ENCODE data around the gene AMTN.
A peak's percentile ranks its signal among the peaks of the same experiment; 100 is the strongest.
"Not testable (repeated sequence)": the region's sequence is repeated elsewhere in the genome, so short reads cannot be mapped to it uniquely, and the experiment has no call there.

Gene AMTN

GRCh38 chr4:70518269-70518668 lies at the start of gene AMTN:
Gene AMTN, plus strand, starts transcription at chr4:70518569. Its CDS starts 209 bp downstream, at chr4:70518778.
- Mint-ChIP-seq H3K4me3 (no peak within 1 kb of the TSS), H3K4me1 (no peaks in the 10 kb centered on the region), H3K36me3 (ENCODE audit: low read depth) (no peaks in the 10 kb centered on the region), H3K9me3 (no peaks in the 10 kb centered on the region), H3K27me3 (peaks cover 6% of the 10 kb centered on the region), H3K27ac (no peak within 1 kb of the TSS)
- ATAC-seq (no peak), DNase-seq (no peak)

GRCh38 chr4:70471897-70472296 lies 46.5 kb upstream of the AMTN start, which contains the start of gene MUC7:
Gene MUC7, plus strand, starts transcription at chr4:70472197. Its CDS starts 1,825 bp downstream, at chr4:70474022.
- H3K4me3 Mint-ChIP-seq = no peak within 1 kb of the TSS
- no peaks in the 10 kb centered on the region for H3K27me3 Mint-ChIP-seq
- no peak for DNase-seq

GRCh38 chr4:70473679-70474078 lies 44.7 kb upstream of the AMTN start:
- no peak for ATAC-seq
- Mint-ChIP-seq H3K27ac (no peak overlapping the region), H3K9me3 (peaks cover 9% of the 10 kb centered on the region), H3K4me3 (no peak overlapping the region), H3K4me1 (no peaks in the 10 kb centered on the region), H3K27me3 (no peaks in the 10 kb centered on the region), H3K36me3 (ENCODE audit: low read depth) (no peaks in the 10 kb centered on the region)
- DNase-seq = no peak

More at GRCh38 chr4:70471897-70472296, 46.5 kb upstream of the AMTN start, which contains the start of gene MUC7:
- Mint-ChIP-seq H3K36me3 (ENCODE audit: low read depth) (no peaks in the 10 kb centered on the region), H3K27ac (no peak within 1 kb of the TSS), H3K9me3 (peaks cover 11% of the 10 kb centered on the region), H3K4me1 (no peaks in the 10 kb centered on the region)
- no peak for ATAC-seq

DNA sequence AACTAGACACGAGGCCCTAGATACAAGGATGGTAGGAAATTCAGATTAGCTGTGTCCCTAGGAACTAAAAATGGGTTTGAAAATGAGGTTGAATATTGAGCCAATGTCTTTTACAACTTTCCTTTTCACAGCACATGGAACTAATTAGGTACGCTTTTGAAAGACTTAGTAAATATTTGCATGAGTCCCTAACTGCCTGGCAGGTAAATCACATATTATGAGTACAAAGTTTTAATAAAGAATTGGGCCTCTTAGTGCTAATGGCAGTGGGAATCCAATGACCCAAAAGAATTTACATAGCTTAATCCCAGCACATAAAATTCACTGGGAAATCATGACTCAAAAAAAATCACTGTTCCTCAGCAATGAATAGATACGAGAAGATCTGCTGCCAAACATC lies 29.6 kb upstream of the AMTN start:
- Mint-ChIP-seq H3K9me3 (no peaks in the 10 kb centered on the region), H3K4me3 (no peak overlapping the region), H3K27ac (no peak overlapping the region), H3K4me1 (no peaks in the 10 kb centered on the region), H3K27me3 (peaks cover 3% of the 10 kb centered on the region), H3K36me3 (ENCODE audit: low read depth) (no peaks in the 10 kb centered on the region)
- no peak for DNase-seq
- no peak for ATAC-seq

DNA sequence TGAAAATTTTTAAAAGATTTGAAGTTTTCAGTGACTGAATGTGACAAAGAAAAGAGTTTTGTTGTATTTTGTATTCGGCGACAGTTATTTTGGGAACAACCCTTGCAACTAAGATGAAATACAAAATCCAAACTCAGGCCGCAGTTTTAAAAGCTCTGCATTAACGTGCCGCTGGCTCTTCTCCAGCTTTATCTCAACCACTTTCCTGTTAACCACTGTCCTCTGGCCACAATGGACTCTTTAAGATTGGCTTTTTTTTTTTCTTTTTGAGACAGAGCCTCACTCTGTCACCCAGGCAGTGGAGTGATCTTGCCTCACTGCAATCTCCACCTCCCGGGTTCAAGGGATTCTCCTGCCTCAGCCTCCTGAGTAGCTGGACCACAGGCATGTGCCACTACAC lies 22.1 kb upstream of the AMTN start:
- DNase-seq = no peak
- Mint-ChIP-seq H3K27ac (no peak overlapping the region), H3K9me3 (no peaks in the 10 kb centered on the region), H3K4me1 (no peaks in the 10 kb centered on the region), H3K36me3 (ENCODE audit: low read depth) (no peaks in the 10 kb centered on the region), H3K27me3 (peaks cover 3% of the 10 kb centered on the region), H3K4me3 (no peak overlapping the region)
- no peak for ATAC-seq

GRCh38 chr4:70501838-70502237 lies 16.5 kb upstream of the AMTN start:
- H3K27ac Mint-ChIP-seq; H3K9me3 Mint-ChIP-seq; H3K4me1 Mint-ChIP-seq; H3K36me3 Mint-ChIP-seq (ENCODE audit: low read depth); H3K4me3 Mint-ChIP-seq; DNase-seq; ATAC-seq; H3K27me3 Mint-ChIP-seq: not testable (repeated sequence)

DNA sequence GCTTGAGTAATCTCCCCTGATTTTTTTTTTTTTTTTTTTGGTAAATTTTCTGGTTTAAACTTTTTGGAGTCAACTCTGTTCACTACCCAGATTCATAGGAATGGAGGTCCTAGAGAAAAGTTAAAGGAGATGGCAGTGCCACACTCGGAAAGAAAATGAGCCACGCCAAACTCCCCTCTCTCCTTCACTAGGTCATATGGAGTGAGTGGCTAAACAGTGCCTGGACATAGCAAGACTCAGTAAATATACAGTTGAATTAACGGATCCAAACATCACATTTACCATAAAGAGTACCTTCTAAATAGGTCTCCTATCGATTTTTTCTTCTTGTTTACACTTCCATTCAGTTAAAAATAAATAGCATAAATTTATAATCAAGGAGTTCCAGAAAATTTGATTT lies 13.6 kb upstream of the AMTN start:
- H3K36me3 Mint-ChIP-seq (ENCODE audit: low read depth) = no peaks in the 10 kb centered on the region
- no peak overlapping the region for H3K4me3 Mint-ChIP-seq
- H3K9me3 Mint-ChIP-seq = no peaks in the 10 kb centered on the region
- no peaks in the 10 kb centered on the region for H3K27me3 Mint-ChIP-seq
- no peak overlapping the region for H3K27ac Mint-ChIP-seq
- no peaks in the 10 kb centered on the region for H3K4me1 Mint-ChIP-seq
- ATAC-seq = no peak
- DNase-seq = no peak

GRCh38 chr4:70505151-70505748 lies 13.1 kb upstream of the AMTN start:
- no peaks in the 10 kb centered on the region for H3K27me3 Mint-ChIP-seq
- ATAC-seq (peak; percentile 61), DNase-seq (peak; percentile 60)

DNA sequence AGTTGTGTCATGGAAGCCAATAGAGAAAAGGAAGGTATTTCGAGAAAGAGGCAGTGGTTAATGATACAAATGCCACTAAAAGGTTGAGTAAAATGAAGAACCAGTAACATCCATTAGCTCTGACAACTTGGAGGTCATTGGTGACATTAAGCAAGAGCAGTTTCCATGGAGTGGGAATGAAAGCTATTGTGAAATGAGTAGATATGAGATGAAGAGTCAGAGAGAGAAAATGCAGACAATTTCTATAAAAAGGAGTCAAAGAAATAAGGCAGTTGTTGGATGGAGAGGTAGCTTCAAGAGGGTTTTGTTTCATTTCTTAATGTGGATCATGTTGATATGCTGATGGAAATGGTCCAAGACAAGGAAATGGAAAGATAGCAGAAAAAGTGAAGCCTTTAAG lies 9.6 kb upstream of the AMTN start:
- no peak for ATAC-seq
- Mint-ChIP-seq H3K4me3 (no peak overlapping the region), H3K36me3 (ENCODE audit: low read depth) (no peaks in the 10 kb centered on the region), H3K4me1 (no peaks in the 10 kb centered on the region), H3K27ac (no peak overlapping the region), H3K9me3 (no peaks in the 10 kb centered on the region), H3K27me3 (peaks cover 5% of the 10 kb centered on the region)
- no peak for DNase-seq

More at GRCh38 chr4:70505151-70505748, 13.1 kb upstream of the AMTN start:
- Mint-ChIP-seq H3K4me1 (no peaks in the 10 kb centered on the region), H3K36me3 (ENCODE audit: low read depth) (no peaks in the 10 kb centered on the region), H3K4me3 (no peak overlapping the region), H3K9me3 (no peaks in the 10 kb centered on the region), H3K27ac (no peak overlapping the region)

DNA sequence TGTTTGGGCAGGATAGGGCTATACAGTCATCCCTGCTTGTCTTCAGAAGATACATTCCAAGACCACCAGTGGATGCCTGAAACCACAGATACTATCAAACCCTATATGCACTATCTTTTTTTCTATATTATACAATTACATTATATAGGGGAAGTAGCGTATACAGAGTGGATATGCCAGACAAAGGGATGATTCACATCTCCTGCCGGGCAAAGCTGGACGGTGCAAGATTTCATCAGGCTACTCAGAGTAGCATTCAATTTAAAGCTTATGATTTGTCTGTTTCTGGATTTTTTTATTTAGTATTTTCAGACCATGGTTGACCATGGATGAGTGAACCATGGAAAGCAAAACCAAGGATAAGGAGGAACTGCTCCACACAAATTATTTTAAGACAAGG lies 7.0 kb upstream of the AMTN start:
- ATAC-seq = no peak
- Mint-ChIP-seq H3K27me3 (peaks cover 5% of the 10 kb centered on the region), H3K27ac (no peak overlapping the region)

DNA sequence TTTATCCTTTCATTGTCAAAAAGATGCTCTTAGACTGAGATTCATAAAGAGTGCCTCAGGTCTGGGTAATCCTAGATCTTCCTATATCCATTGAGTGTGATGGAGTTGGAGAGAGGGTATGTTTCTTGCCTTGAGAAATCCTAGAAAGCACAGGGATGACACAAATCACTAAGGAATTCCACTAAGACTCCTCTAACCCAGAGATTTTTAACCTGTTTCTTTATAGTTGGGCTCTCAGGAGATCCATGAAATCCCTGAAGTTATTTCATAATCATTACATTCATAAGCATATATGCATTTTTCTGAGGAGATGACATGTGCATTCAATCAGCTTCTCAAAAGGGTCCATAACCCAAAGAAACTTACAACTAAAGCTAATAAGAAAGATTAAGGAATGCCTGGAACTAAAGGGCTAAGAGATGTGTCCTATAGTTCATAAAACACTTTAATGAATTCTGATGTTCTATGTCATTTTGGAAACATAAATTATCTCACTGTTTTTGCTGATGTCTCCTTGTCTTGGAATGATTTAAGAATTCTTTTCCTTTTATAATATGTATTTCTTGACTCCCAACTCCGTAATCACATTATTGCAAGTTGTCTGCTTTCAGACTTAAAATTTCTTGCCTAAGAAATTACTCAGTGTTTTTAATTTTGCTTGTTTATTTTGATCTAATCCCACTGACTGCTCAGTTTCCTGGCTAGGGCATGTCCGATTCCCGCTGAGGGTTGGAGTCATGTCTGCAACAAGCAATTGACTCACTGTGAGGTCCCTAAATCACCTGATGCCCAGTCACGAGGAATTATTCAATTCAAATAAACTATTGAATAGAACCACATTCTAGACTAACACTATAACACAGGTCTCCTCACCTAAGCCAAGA lies 2.8 kb upstream of the AMTN start:
- Mint-ChIP-seq H3K9me3 (no peaks in the 10 kb centered on the region), H3K27me3 (peaks cover 6% of the 10 kb centered on the region), H3K27ac (no peak overlapping the region), H3K36me3 (ENCODE audit: low read depth) (no peaks in the 10 kb centered on the region), H3K4me3 (no peak overlapping the region), H3K4me1 (no peaks in the 10 kb centered on the region)
- ATAC-seq (no peak), DNase-seq (no peak)

More for the DNA sequence above, 7.0 kb upstream of the AMTN start:
- Mint-ChIP-seq H3K36me3 (ENCODE audit: low read depth) (no peaks in the 10 kb centered on the region), H3K9me3 (no peaks in the 10 kb centered on the region), H3K4me1 (no peaks in the 10 kb centered on the region), H3K4me3 (no peak overlapping the region)
- DNase-seq = no peak

GRCh38 chr4:70518716-70519115 lies 347 bp downstream of the AMTN start:
- Mint-ChIP-seq H3K27ac (no peak overlapping the region), H3K27me3 (peaks cover 5% of the 10 kb centered on the region), H3K36me3 (ENCODE audit: low read depth) (no peaks in the 10 kb centered on the region), H3K9me3 (no peaks in the 10 kb centered on the region), H3K4me1 (no peaks in the 10 kb centered on the region), H3K4me3 (no peak overlapping the region)
- DNase-seq (no peak), ATAC-seq (no peak)

GRCh38 chr4:70522626-70523025 lies 4.3 kb downstream of the AMTN start:
- no peak for ATAC-seq
- H3K27ac Mint-ChIP-seq = no peak overlapping the region
- no peak overlapping the region for H3K4me3 Mint-ChIP-seq
- no peaks in the 10 kb centered on the region for H3K9me3 Mint-ChIP-seq
- H3K27me3 Mint-ChIP-seq = peaks cover 12% of the 10 kb centered on the region
- H3K36me3 Mint-ChIP-seq (ENCODE audit: low read depth) = no peaks in the 10 kb centered on the region
- no peak for DNase-seq
- H3K4me1 Mint-ChIP-seq = no peaks in the 10 kb centered on the region

GRCh38 chr4:70530997-70531396 lies 12.6 kb downstream of the AMTN start:
- no peaks in the 10 kb centered on the region for H3K36me3 Mint-ChIP-seq (ENCODE audit: low read depth)
- H3K27me3 Mint-ChIP-seq = peaks cover 13% of the 10 kb centered on the region
- no peak for DNase-seq
- no peaks in the 10 kb centered on the region for H3K4me1 Mint-ChIP-seq
- no peak overlapping the region for H3K27ac Mint-ChIP-seq
- no peak overlapping the region for H3K4me3 Mint-ChIP-seq
- H3K9me3 Mint-ChIP-seq = no peaks in the 10 kb centered on the region
- no peak for ATAC-seq

DNA sequence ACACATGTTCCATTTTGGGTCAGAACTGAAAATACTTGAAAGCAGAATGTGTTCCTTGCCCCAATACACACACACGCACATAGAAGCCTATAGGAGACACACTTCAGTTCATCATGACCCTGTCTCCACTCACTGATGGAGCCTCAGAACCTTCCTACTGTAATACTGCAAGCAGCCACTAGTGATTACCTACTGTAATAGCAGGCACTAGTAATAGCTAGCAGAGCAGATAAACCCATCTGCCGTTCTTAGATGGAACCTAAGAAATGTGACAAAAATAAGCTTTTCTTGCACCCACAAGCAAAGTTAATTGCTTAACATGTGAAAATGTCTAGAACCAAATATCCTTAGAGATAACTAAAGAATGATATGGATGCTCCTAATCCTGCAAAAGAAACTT lies 13.6 kb downstream of the AMTN start:
- no peaks in the 10 kb centered on the region for H3K36me3 Mint-ChIP-seq (ENCODE audit: low read depth)
- DNase-seq (no peak), ATAC-seq (no peak)
- no peaks in the 10 kb centered on the region for H3K9me3 Mint-ChIP-seq
- no peaks in the 10 kb centered on the region for H3K4me1 Mint-ChIP-seq
- H3K27ac Mint-ChIP-seq = no peak overlapping the region
- no peak overlapping the region for H3K4me3 Mint-ChIP-seq
- H3K27me3 Mint-ChIP-seq = peaks cover 8% of the 10 kb centered on the region

Measured in activated naive CD8-positive, alpha-beta T cell treated with anti-CD3 and anti-CD28 coated beads, Interleukin-2, amount 50 U/mL, for 24 hours (primary cell).